ENCODE data around the gene TMEM163.
"Not testable (repeated sequence)": the region's sequence is repeated elsewhere in the genome, so short reads cannot be mapped to it uniquely, and the experiment has no call there.

TMEM163 gene

DNA sequence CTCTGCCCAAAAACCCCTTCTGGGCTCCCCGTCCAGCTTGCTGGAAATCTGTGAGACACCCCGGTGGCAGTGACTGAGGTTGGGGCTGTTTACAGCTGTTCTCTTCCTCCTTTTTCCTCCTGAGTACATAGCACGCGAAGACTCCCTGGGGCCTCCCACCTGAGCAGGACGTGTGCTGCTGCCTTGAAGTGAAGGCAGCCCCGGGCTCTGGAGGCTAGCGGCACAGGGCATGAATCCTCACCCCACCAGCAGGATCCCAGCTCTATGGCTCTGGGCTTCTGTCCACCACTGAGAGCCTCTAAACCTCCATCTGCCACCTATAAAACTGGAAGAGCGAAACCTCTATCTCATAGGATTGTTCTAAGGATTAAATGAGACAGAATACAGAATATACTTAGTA lies 182.5 kb downstream of the TMEM163 start:
- DNase-seq (ENCODE audit: low read depth in 2 of 2) = no peak

DNA sequence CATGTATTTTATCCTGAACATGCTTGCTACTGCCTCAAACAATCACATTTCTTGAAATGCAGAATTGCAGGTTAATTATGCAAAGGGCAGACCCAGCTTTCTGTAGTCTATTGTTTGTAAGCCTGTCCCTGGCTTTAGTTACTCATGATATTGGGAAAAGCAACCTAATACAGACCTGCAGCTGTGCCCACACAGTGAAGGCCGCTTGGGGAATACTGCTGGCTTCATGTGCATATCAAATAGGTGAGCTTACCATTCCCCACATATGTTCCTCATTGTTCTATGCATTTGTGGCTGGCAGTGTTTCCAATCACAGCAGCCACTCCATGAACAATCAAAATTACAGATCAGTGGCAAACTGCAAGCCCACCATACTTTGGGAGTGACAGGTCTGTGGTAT lies 186.3 kb downstream of the TMEM163 start:
- DNase-seq (ENCODE audit: low read depth in 2 of 2) = no peak

DNA sequence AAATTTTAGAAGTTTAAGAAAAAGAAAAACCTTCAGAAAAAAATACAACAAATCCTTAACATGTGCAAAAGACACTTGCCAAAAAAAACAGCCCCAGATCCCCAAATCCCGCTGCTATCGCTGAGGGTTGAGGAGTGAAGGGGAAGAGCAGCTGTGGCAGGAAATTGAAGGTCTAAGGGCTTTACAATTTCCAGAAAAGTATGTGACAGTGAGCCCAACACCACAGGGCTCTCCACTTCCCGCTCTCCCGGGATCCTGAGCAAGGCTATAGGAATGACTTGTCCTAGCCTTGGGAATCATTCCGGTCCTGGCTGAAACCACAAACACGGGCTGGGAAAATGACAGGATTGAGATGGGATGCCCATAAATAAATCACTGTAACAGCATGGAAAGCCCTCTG lies 191.4 kb downstream of the TMEM163 start:
- DNase-seq (ENCODE audit: low read depth in 2 of 2) = no peak

DNA sequence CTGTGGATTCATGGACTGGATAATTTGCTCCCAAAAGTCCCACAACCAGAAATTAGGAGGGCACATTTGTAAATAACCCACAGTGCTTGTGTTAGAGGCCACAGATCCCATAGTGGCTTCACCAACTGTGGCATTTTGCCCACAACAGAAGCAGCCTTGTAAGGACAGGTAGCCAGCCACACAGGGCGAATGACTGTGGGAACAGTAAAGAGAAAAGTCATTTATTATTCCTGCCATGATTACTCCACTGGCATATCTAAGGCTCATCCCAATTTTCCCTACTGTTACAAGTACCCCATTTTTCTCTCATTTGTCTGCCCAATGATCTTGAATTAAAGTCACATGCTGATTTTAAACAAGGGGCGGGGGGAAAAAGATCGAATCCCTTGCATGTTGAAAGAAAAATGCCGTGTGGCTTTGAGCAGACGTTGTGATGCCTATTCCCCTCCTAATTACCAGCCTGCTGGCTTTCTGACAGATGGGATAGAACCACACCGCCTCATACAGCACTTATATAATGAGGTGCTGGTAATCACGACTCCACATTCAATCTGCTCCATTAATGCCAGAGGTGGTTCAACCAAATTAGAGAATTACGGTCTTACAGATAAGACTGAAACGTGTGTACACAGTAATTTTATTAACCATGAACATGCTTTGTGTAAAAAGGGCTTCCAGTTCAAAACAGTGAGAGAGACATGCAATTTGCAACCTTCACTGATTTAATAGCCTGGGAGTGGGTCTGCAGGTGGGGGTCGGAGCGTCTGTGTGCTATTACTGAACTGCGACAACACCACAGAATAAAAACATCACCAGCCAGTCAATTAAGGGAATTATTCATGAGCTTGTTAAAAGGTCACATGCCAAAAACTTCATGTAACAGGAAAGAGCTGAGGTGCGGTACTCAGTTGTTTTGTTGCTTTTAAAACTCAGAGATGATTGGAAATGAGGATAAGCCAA lies 196.0 kb downstream of the TMEM163 start:
- DNase-seq (ENCODE audit: low read depth in 2 of 2) = no peak

DNA sequence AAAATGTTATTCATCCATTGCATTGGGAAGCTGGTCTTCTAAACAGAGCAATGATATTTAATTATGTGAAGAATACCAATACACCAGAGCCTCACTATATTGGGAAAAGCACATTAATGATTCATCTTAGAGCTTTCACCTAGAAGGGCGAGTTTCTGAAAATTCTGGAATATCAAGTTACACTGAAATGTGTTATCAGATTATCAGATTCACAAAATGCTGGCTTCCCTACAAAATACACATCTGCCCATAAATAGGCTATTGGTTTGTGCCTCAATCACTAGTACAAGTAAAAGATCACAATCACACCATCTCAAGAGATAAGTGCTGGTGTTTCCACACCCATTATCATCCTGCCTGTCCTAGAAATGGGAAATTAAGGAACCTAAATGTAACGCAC lies 200.7 kb downstream of the TMEM163 start:
- no peak for DNase-seq (ENCODE audit: low read depth in 2 of 2)

DNA sequence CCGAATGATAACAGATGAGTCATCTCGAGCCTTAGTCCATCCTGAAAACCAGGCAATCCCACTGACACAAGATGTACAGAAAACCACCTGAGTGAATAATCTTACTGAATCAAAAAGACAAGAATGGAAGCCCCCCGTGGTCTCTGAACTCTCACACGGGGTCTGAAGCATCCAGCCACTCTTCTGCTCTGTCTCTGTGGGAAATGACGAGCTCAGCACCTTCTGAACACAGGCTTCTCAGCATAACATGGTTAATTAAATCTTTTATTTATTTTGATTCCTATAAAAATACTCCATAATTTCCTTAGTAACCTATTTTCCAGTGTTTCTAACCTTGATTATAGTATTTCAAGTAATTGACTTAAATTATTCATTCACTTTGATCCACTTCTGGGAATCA lies 203.7 kb downstream of the TMEM163 start:
- DNase-seq (ENCODE audit: low read depth in 2 of 2) = no peak

DNA sequence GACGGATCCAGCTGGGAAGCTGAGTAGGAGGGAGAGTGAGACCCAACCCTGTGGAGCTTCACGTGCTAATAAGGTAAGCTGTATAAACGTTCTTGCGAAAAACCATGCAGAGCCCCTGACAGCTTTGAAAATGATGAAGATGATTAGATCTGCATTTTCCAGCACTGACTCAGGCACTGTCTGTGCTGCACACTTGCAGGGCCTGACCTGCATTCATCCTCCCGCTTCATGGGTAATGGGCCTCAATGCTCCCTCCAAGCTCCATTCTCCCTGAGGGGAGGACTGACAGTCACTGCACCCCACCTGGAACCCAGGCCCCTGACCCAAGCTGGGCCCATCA lies 205.4 kb downstream of the TMEM163 start:
- no peak for DNase-seq (ENCODE audit: low read depth in 2 of 2)

DNA sequence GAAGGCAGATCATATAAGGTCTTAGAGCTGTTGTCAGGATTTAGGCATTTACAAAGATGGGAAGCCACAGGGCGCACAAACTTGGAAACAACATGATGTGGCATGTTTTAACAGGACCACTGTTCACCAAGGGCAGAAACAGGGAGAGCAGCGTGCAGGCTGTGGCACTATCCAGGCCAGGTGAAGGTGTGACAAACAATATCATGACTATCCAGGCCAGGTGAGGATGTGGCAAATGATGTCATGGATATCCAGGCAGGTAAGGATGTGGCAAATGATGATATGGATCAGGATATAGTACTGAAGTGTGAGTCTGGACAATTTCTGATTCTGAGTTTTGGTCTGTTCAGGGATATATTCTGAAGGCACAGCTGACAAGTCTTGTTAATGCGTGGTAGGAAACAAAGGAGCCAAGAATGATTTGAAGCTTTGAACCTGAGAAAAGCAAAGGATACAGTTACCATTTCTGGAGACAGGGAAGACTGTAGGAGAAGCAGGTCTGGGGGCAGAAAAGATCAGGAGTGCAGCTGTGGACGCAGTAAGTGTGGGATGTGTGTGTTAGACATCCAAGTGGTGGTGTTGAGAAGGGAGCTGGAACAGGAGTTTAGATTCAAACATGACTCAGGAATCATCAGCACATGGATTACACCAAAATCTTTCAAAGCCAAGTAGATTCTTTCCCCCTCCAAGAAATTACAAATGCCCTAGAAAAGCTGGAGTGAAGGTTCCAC lies 205.9 kb downstream of the TMEM163 start:
- DNase-seq (ENCODE audit: low read depth in 2 of 2) = no peak

DNA sequence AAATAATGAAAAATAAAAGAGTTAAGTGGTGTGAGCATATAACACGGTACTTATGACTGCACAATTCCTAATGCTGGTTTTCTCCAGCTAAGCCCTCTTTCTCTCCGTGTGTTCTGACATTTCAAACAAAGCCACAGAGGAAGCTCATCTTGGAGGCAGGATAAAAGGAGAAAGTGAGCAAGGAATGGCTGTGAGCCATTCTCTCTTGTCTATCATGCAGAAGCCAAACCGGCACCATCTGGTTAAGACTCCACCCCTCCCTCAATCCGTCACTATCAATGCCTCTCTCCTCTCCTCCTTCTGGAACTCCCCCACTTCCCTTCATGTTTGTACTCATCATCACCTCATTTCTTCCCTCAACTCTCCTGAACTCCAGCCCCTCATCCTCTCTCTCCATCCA lies 210.4 kb downstream of the TMEM163 start:
- DNase-seq (ENCODE audit: low read depth in 2 of 2) = no peak

DNA sequence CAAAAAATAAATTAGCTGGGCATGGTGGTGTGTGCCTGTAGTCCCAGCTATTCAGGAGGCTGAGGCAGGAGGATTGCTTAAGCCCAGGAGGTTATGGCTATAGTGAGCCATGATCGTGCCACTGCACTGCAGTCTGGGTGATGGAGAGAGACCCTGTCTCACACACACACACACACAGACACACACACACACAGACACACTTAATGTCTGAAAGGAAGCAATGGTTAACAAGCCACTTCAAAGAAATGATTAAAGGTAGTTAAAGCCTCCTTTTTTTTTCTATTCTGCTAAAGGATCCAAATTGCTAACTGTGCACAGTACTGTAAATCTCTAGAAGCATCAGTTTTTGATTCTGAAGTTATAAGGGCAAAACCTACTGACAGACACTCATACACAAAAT lies 211.1 kb downstream of the TMEM163 start:
- DNase-seq (ENCODE audit: low read depth in 2 of 2) = no peak

DNA sequence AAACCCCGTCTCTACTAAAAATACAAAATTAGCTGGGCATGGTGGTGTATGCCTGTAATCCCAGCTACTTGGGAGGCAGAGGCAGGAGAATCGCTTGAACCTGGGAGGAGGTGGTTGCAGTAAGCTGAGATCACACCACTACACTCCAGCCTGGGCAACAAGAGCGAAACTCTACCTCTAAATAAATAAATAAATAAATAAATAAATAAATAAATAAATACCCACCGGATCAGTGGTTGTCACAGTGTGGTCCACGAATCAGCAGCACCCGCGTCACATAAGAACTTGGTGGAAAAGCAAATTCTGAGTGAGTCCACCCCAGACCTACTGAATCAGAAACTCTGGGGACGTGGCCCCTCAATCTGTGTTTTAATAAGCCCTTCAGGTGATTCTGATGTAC lies 211.6 kb downstream of the TMEM163 start:
- DNase-seq (ENCODE audit: low read depth in 2 of 2) = not testable (repeated sequence)

DNA sequence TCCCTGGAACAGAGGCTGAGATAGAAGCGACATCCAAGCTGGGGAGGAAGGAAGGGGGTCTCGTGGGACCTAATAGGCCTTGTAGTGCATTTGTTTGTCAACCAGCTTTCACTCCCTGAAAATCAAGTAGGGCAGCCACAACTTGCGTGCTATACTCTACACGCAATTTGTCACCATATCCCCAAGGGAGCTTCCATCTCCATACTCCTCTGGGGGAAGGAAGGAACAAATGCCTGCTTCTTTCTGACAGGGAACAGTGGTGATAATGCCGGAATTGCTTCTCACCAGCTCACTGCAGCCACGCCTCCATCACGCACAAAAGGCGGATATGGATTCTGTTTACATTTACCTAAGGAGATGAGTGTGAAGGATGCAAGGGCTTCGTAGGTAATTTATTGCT lies 213.4 kb downstream of the TMEM163 start:
- no peak for DNase-seq (ENCODE audit: low read depth in 2 of 2)

DNA sequence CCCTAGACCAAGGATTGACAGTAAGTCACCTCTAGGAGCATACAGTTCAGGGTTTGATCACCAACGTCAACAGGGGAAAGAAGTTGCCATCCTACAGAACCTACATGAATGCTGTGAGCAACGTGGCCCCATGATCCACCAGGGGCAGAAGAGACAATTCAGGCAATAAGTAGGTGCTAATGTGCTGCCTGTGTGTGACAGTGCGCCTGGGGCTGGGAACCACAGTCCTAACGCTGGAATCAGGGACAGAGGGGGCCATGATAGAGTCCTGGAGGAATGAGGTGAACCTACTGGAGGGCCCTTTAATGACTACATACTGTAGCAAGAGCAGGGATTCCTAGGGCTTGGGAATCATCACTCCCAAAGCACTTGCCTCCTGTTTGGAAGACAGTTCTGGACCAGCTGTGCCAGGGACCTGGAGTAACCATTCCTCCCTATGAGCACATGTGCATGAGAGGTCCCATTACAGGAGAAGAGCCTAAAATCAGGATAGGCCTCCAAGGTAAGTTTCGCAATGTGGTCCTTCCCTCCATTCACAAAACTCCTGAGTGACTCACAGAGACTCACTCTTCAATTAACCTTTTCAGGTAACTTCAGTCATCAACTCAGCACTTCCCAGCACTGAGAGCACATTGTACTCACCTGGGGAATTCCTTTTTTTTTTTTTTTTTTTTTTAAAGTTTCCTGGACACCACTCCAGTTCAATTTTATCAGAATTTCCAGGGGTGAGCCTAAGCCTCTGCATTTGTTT lies 214.0 kb downstream of the TMEM163 start:
- no peak for DNase-seq (ENCODE audit: low read depth in 2 of 2)

DNA sequence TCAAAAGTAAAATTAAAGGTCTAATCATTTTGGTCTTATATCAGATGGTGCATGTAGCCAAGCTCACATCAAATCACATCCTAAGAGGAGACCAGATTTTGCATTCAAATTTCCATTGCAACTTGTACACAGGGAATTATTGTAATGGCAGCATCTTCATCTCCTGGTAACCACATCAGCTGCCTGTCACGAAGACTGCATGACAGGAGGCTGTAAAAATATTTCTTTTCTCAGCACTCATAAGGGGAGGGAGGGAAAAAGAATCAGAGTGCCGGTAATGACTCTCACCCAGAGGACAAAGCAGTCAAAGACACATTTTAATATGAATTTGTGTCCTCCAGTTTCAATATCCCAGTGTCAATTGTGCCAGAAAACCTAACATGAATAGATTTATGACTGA lies 216.7 kb downstream of the TMEM163 start:
- DNase-seq (ENCODE audit: low read depth in 2 of 2) = no peak

DNA sequence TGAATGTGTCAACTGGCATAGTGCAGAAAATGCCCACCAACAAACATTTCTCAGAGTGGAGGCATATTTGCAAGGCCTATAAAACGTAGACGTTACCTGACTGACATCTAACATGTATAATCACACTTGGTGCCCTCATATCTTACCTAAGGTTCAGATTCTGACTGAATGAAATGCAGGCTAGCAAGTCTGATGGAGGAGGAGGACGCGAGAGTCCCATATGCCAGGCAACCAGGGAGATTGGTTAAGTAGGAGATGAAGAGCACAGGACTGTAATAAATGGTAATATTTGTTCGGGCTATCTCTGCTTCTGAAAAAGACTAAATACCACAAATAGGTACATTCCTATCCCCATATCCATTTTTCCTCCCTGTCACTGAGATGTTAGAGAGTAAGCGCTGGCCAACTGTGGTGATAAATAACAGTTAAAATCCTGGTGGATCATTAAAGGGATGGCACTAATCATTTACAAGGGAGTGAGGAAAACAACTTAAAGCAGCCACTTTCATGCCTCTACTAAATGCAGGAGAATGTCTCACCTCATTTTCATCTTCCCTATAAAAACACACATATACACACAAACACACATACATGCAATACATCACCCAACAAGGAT lies 217.2 kb downstream of the TMEM163 start:
- no peak for DNase-seq (ENCODE audit: low read depth in 2 of 2)

DNA sequence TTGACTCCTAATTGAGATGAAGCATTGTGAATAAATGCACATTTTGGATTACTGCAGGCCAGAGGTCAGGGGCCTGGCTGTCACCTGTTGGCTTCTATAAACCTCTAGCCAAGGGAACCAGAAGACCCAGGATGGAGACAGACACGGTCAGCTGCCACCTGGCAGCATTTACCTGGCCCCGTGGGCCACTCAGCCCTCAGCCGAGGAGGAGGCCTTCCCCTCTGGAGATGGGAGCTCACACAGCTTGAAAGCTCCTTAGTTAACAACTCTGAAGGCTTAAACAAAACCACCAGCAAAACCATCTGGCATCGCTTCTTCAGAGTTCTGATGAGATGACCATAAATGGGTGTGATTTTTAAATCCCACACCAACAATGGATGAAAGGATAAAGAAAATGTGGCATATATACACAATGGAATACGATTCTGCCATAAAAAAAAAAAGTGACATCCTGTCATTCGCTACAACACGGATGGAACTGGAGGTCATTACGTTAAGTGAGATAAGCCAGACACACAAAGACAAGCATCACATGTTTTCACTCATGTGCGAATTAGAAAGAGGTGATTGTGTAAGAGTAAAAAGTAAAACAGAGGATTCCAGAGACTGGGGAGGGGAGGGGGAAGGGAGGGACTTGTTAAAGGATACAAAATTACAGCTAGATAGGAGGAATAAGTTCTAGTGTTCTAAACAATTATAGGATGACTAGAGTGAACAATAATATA lies 218.4 kb downstream of the TMEM163 start:
- DNase-seq (ENCODE audit: low read depth in 2 of 2) = no peak

DNA sequence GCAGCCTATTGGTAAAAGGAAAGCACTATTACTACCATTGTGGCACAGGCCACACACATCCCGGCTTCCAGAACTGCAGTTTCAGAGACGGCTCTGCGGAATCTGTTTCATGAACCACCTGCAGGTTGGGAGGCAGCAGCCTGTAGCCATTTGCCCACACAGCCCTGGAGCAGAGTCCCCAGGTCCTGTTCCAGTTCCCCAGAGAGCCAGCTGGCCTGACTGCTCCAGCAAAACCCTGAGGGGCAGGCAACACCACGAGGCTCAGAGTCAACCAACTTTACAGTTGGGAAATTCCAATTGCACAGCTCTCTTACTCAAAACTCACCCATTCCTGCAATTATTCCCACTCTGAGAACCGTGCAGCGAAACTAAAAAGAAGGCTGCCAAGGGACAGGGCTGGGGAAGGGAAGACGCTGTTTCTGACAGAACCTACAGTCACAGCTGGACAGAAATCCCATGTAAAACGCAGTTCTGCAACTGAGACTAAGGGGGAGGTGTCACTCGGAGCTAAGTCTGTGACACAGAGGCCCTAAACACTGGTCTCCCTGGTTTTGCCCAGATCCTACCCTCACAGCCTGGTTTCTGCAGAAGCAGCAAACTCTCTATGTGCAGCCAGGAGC lies 219.4 kb downstream of the TMEM163 start:
- no peak for DNase-seq (ENCODE audit: low read depth in 2 of 2)

DNA sequence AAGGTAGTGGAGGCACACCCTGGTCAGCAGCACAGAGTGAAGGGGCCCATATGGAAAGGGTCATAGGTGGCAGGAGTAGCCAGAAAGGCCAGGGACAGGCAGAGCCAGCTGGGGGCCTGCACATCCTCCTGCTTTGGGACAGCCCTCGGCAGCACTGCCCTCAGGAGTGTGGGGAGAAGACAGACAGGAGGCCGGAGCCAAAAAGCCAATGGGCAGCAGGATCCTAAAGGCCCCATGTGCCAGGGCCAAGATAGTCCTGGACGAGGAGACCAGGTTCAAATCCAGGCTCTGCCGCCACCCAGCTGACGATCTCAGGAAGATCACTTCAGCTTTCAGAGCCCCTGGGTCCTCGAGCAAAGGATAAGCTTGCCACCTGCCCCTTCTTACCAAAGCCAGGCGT lies 220.1 kb downstream of the TMEM163 start:
- no peak for DNase-seq (ENCODE audit: low read depth in 2 of 2)

DNA sequence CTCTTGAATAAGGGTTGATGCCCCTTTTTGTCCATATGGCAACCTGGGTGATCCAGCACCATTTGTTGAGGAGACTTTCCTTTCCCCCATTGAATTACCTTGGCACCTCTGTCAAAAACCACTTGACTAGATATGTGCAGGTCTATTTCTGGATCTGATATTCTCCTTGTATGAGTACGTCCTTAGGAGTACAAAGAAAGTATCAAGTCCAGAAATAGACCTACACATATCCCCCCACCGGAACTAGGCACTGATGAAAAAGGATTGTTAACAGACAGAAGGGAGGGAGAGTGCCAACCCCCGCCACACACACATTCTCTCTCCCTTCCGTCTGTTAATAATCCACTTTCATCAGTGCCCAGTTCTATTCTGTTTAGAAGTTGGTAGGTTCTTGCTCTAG lies 225.0 kb downstream of the TMEM163 start:
- no peak for DNase-seq (ENCODE audit: low read depth in 2 of 2)

DNA sequence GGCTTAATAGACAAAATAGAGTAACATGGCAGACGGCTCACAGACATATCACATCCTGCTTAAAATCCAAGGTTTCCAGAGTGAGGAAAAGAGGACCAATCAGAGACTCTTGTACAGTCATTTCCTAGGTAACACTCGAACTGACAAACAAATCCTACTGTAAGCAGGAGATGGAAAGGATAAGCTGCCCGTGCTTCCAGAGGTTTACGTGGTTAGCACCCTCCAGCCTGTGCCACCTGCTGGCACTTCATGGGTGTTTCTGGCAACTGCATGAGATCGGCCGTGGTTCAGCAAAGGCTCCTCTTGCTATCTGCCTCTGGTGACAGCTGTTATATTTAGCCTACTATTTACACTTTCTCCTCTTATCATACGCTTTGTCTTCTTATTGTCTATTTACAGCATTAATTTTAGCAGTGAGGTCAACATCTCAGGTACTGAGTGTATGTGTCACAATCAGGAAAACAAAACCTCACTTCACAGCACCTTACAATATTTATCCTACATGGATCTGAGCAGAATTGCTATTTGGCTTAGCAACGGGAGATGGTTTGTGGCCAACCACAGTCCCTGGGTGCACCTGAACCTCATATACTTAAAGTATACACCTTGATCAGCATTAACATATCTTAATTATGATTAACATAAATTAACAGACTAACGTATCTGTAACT lies 226.9 kb downstream of the TMEM163 start:
- no peak for DNase-seq (ENCODE audit: low read depth in 2 of 2)
